WTC11 (cell line): ENCODE measurements around the gene GRIPAP1.

Experiments used
- ARID4B ChIP-seq: sonication (generic); formaldehyde crosslinking; IDR thresholded peaks from 2 replicates; pipeline ENCODE4 v1.8.0; 2023; ENCODE audit warnings: missing genetic modification reagents, mild to moderate bottlenecking, borderline replicate concordance
- CTCF ChIP-seq: fragments of 200-600 bp; IDR thresholded peaks from 2 replicates; pipeline ENCODE4 v1.8.0; 2022; ENCODE audit warnings: antibody characterized with exemption
- FOXK1 ChIP-seq: sonication (generic); formaldehyde crosslinking; IDR thresholded peaks from 2 replicates; pipeline ENCODE4 v1.8.0; 2022; ENCODE audit warnings: mild to moderate bottlenecking, moderate library complexity, missing genetic modification reagents
- JUN ChIP-seq: sonication (generic); formaldehyde crosslinking; IDR thresholded peaks from 2 replicates; pipeline ENCODE4 v1.8.0; 2023; ENCODE audit warnings: mild to moderate bottlenecking, missing genetic modification reagents
- SMAD3 ChIP-seq: sonication (generic); formaldehyde crosslinking; IDR thresholded peaks from 2 replicates; pipeline ENCODE4 v1.8.0; 2022; ENCODE audit warnings: missing genetic modification reagents, mild to moderate bottlenecking, borderline replicate concordance
- SP1 ChIP-seq: sonication (generic); formaldehyde crosslinking; conservative IDR thresholded peaks from 2 replicates; pipeline ENCODE4 v1.8.1; 2022; ENCODE audit warnings: missing genetic modification reagents
- TF ChIP-seq, protein P1 (sequence below): sonication (generic); formaldehyde crosslinking; IDR thresholded peaks from 2 replicates; pipeline ENCODE4 v1.8.0; 2022; ENCODE audit warnings: mild to moderate bottlenecking, missing genetic modification reagents
- TF ChIP-seq, protein P2 (sequence below): sonication (generic); formaldehyde crosslinking; IDR thresholded peaks from 2 replicates; pipeline ENCODE4 v1.8.0; 2022; ENCODE audit warnings: mild to moderate bottlenecking, missing genetic modification reagents

DNA sequence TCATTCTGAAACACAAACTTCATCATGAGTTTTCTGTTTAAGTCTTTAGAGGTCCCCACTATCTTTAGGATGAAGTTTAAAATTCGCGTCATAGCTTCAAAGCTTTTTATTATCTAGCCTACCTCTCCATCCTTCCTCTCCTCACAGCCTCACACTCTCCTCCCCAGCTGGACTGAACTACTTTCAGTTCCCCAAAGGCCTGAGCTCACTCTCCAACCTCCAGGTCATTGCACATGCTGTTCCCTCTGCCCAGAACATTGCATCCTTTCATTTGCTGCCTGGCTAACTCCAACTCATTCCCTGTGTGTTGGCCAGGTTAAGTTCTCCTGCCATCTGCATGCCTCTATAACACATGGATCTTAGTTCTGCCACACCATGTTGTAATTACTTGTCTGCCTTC, 41.8 kb downstream of the GRIPAP1 start:
- TF ChIP-seq ARID4B (no peak), SP1 (CRISPR knock-in tag) (no peak), SMAD3 (CRISPR knock-in tag) (no peak), JUN (CRISPR knock-in tag) (no peak), FOXK1 (CRISPR knock-in tag) (no peak), CTCF (no peak)
- TF ChIP-seq, protein P1, sequence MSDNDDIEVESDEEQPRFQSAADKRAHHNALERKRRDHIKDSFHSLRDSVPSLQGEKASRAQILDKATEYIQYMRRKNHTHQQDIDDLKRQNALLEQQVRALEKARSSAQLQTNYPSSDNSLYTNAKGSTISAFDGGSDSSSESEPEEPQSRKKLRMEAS (CRISPR knock-in tag): no peak
- TF ChIP-seq, protein P2, sequence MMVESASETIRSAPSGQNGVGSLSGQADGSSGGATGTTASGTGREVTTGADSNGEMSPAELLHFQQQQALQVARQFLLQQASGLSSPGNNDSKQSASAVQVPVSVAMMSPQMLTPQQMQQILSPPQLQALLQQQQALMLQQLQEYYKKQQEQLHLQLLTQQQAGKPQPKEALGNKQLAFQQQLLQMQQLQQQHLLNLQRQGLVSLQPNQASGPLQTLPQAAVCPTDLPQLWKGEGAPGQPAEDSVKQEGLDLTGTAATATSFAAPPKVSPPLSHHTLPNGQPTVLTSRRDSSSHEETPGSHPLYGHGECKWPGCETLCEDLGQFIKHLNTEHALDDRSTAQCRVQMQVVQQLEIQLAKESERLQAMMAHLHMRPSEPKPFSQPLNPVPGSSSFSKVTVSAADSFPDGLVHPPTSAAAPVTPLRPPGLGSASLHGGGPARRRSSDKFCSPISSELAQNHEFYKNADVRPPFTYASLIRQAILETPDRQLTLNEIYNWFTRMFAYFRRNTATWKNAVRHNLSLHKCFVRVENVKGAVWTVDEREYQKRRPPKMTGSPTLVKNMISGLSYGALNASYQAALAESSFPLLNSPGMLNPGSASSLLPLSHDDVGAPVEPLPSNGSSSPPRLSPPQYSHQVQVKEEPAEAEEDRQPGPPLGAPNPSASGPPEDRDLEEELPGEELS: no peak
